Liver (tissue), 9 donors: ENCODE measurements around the gene EYA4. TPM values are rescaled to one million over a fixed set of nuclear protein-coding genes. Genes with fewer than 3 reads are reported as not detected.

ENCODE experiments used
- DNase-seq: peaks from one replicate; pipeline ENCODE4 v3.0.0-alpha.2; 2017; ENCODE audit warnings: low spot score
- H3K27ac ChIP-seq, 2 donors: one replicate each; pipeline ENCODE4 v1.7.0; 2013; ENCODE audit warnings: inconsistent platforms in 2 of 2, low read length in 2 of 2, control low read depth in 1 of 2, low read depth in 1 of 2, mild to moderate bottlenecking in 1 of 2
- H3K27me3 ChIP-seq, 4 donors: one replicate each; pipeline versions ENCODE4 v1.6.1 to v1.7.0; 2013; ENCODE audit warnings: low read length in 3 of 4, inconsistent platforms in 1 of 4, mild to moderate bottlenecking in 1 of 4, moderate library complexity in 1 of 4; ENCODE audit not compliant: control insufficient read depth in 4 of 4, insufficient read depth in 4 of 4
- H3K36me3 ChIP-seq, 4 donors: one replicate each; pipeline versions ENCODE4 v1.6.1 to v1.7.0; 2013; ENCODE audit warnings: low read length in 3 of 4, mild to moderate bottlenecking in 3 of 4, low read depth in 1 of 4, moderate library complexity in 1 of 4; ENCODE audit not compliant: control insufficient read depth in 4 of 4, insufficient read depth in 3 of 4
- H3K4me1 ChIP-seq, 4 donors: one replicate each; pipeline versions ENCODE4 v1.6.1 to v1.7.0; 2013; ENCODE audit warnings: low read length in 3 of 4, mild to moderate bottlenecking in 3 of 4, moderate library complexity in 1 of 4; ENCODE audit not compliant: control insufficient read depth in 4 of 4, insufficient read depth in 4 of 4
- H3K4me3 ChIP-seq, 3 donors: one replicate each; pipeline versions ENCODE4 v1.6.1 to v1.7.0; 2013; ENCODE audit warnings: low read length in 3 of 3, control low read depth in 1 of 3, low read depth in 1 of 3, mild to moderate bottlenecking in 1 of 3
- H3K9ac ChIP-seq, 2 donors: one replicate each; pipeline ENCODE4 v1.7.0; 2013; ENCODE audit warnings: low read length in 2 of 2, mild to moderate bottlenecking in 2 of 2, moderate library complexity in 2 of 2, control low read depth in 1 of 2, low read depth in 1 of 2
- H3K9me3 ChIP-seq, 4 donors: one replicate each; pipeline versions ENCODE4 v1.6.1 to v1.7.0; 2013; ENCODE audit warnings: low read length in 3 of 4; ENCODE audit not compliant: control insufficient read depth in 4 of 4
- EGR1 ChIP-seq, 2 donors: IDR thresholded peaks; 2 replicates each; pipeline ENCODE4 v1.6.1; 2016 to 2018; ENCODE audit warnings: antibody characterized with exemption in 2 of 2, low read depth in 2 of 2
- FOXA1 ChIP-seq: IDR thresholded peaks from 2 replicates; pipeline ENCODE4 v1.6.1; 2016; ENCODE audit warnings: antibody characterized with exemption
- FOXA2 ChIP-seq: IDR thresholded peaks from 2 replicates; pipeline ENCODE4 v1.6.1; 2016; ENCODE audit warnings: antibody characterized with exemption
- GABPA ChIP-seq, 2 donors: IDR thresholded peaks in 1 of 2; conservative IDR thresholded peaks in 1 of 2; 2 replicates each; pipeline ENCODE4 v1.6.1; 2016; ENCODE audit warnings: antibody characterized with exemption in 2 of 2, mild to moderate bottlenecking in 1 of 2, moderate library complexity in 1 of 2
- HNF4A ChIP-seq, 2 donors: conservative IDR thresholded peaks; 2 replicates each; pipeline ENCODE4 v1.6.1; 2016; ENCODE audit warnings: antibody characterized with exemption in 2 of 2, mild to moderate bottlenecking in 2 of 2
- HNF4G ChIP-seq: IDR thresholded peaks from 2 replicates; pipeline ENCODE4 v1.6.1; 2016; ENCODE audit warnings: antibody characterized with exemption
- JUND ChIP-seq, 2 donors: IDR thresholded peaks; 2 replicates each; pipeline ENCODE4 v1.6.1; 2016; ENCODE audit warnings: antibody characterized with exemption in 2 of 2
- NR2F2 ChIP-seq: IDR thresholded peaks from 2 replicates; pipeline ENCODE4 v1.6.1; 2016; ENCODE audit warnings: antibody characterized with exemption
- RAD21 ChIP-seq, 2 donors: IDR thresholded peaks; 2 replicates each; pipeline ENCODE4 v1.6.1; 2016; ENCODE audit warnings: antibody characterized with exemption in 2 of 2, mild to moderate bottlenecking in 2 of 2
- RXRA ChIP-seq, 2 donors: IDR thresholded peaks; 2 replicates each; pipeline ENCODE4 v1.6.1; 2017 to 2018; ENCODE audit warnings: antibody characterized with exemption in 2 of 2, mild to moderate bottlenecking in 1 of 2
- SP1 ChIP-seq: IDR thresholded peaks from 2 replicates; pipeline ENCODE4 v1.6.1; 2018; ENCODE audit warnings: antibody characterized with exemption, mild to moderate bottlenecking
- TAF1 ChIP-seq: conservative IDR thresholded peaks from 2 replicates; pipeline ENCODE4 v1.6.1; 2016; ENCODE audit warnings: antibody characterized with exemption, mild to moderate bottlenecking
- YY1 ChIP-seq: IDR thresholded peaks from 2 replicates; pipeline ENCODE4 v1.6.1; 2016; ENCODE audit warnings: antibody characterized with exemption, mild to moderate bottlenecking
- WGBS: extraction: QIAGEN DNeasy Blood & Tissue Kit; methylation state at CpG from one replicate; pipeline ENCODE4 v1.1.7; 2013; 5-methylcytosine and 5-hydroxymethylcytosine counted together
- polyA plus RNA-seq, 2 donors: library from polyadenylated mRNA; stranded (reverse) in 1 of 2; unstranded in 1 of 2; fragments of 200-250 nt in 1 of 2; fragments of >200 nt in 1 of 2; fragmentation: Nextera tagmentation in 1 of 2; extraction: Ambion mirVana in 1 of 2; gene quantifications; one replicate each; pipeline versions ENCODE4 v1.2.1 to v1.2.3, GENCODE V29; 2013 to 2015
- total RNA-seq, 2 donors: library from RNA; depleted of rRNA; stranded (reverse); fragments of >200 nt; gene quantifications; one replicate each; pipeline ENCODE4 v1.2.3, GENCODE V29; 2014
- TF ChIP-seq, protein P1 (sequence below): IDR thresholded peaks from 2 replicates; pipeline ENCODE4 v1.6.1; 2016; ENCODE audit warnings: antibody characterized with exemption, mild to moderate bottlenecking
- TF ChIP-seq, protein P2 (sequence below): IDR thresholded peaks from 2 replicates; pipeline ENCODE4 v1.6.1; 2016; ENCODE audit warnings: antibody characterized with exemption
- TF ChIP-seq, protein P3 (sequence below): fragments of 150-350 bp; IDR thresholded peaks from 2 replicates; pipeline ENCODE4 v1.5.1; 2017; ENCODE audit warnings: improper control_type of control experiment, low read depth, low read length; ENCODE audit not compliant: missing input control
- TF ChIP-seq, protein P4 (sequence below): IDR thresholded peaks from 2 replicates; pipeline ENCODE4 v1.6.1; 2016; ENCODE audit warnings: antibody characterized with exemption
- TF ChIP-seq, protein P5 (sequence below): IDR thresholded peaks from 2 replicates; pipeline ENCODE4 v1.6.1; 2016; ENCODE audit warnings: antibody characterized with exemption
- donor health status: healthy.
- donor health status: healthy.
- donor health status: healthy.
- donor health status: healthy.
- donor health status: healthy.

EYA4 gene
- total and polyA plus RNA-seq, 4 donors, result 0.05 to 0.50 TPM; not detected in 2

DNA sequence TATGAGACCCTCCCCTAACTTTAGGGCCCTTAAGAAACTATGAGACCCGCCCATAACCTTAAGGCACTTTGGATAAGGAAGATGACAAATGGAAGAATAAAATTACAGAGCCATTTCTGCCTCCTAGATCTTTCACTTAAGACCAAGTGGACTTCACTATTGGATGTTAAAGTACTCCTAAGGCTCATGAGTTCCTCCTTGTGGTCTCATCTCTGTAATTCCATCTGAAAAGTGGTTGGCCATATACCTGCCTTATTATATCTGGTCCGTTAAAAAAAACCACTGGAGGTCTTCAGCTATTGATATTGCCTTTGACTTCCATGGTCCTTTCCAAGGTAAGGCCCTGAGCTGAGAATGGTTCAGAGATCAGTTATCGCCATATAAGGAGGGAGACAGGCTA lies 310.3 kb downstream of the EYA4 start:
- TF ChIP-seq JUND (IDR thresholded peaks at IDR 0.05) (no peak), GABPA (IDR thresholded peaks at IDR 0.05 in 1 of 2, conservative IDR thresholded peaks at IDR 0.05 in 1 of 2) (no peak), SP1 (no peak), RAD21 (IDR thresholded peaks at IDR 0.05) (no peak), FOXA2 (no peak), EGR1 (IDR thresholded peaks at IDR 0.05; ENCODE audit: low read depth in 2 of 2) (no peak), NR2F2 (no peak), YY1 (no peak), HNF4A (conservative IDR thresholded peaks at IDR 0.05) (no peak)
- TF ChIP-seq, protein P1, sequence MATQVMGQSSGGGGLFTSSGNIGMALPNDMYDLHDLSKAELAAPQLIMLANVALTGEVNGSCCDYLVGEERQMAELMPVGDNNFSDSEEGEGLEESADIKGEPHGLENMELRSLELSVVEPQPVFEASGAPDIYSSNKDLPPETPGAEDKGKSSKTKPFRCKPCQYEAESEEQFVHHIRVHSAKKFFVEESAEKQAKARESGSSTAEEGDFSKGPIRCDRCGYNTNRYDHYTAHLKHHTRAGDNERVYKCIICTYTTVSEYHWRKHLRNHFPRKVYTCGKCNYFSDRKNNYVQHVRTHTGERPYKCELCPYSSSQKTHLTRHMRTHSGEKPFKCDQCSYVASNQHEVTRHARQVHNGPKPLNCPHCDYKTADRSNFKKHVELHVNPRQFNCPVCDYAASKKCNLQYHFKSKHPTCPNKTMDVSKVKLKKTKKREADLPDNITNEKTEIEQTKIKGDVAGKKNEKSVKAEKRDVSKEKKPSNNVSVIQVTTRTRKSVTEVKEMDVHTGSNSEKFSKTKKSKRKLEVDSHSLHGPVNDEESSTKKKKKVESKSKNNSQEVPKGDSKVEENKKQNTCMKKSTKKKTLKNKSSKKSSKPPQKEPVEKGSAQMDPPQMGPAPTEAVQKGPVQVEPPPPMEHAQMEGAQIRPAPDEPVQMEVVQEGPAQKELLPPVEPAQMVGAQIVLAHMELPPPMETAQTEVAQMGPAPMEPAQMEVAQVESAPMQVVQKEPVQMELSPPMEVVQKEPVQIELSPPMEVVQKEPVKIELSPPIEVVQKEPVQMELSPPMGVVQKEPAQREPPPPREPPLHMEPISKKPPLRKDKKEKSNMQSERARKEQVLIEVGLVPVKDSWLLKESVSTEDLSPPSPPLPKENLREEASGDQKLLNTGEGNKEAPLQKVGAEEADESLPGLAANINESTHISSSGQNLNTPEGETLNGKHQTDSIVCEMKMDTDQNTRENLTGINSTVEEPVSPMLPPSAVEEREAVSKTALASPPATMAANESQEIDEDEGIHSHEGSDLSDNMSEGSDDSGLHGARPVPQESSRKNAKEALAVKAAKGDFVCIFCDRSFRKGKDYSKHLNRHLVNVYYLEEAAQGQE, result no peak
- TF ChIP-seq, protein P2, sequence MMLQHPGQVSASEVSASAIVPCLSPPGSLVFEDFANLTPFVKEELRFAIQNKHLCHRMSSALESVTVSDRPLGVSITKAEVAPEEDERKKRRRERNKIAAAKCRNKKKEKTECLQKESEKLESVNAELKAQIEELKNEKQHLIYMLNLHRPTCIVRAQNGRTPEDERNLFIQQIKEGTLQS, result no peak
- 77% methylated on average over 3 of the region's 3 CpGs for WGBS
- DNase-seq, result no peak
- Histone ChIP-seq H3K27ac (no peak overlapping the region), H3K4me1 (no peaks in the 10 kb centered on the region), H3K27me3 (no peaks in the 10 kb centered on the region), H3K4me3 (no peak overlapping the region), H3K36me3 (no peaks in the 10 kb centered on the region), H3K9ac (no peak overlapping the region), H3K9me3 (no peaks in the 10 kb centered on the region)

DNA sequence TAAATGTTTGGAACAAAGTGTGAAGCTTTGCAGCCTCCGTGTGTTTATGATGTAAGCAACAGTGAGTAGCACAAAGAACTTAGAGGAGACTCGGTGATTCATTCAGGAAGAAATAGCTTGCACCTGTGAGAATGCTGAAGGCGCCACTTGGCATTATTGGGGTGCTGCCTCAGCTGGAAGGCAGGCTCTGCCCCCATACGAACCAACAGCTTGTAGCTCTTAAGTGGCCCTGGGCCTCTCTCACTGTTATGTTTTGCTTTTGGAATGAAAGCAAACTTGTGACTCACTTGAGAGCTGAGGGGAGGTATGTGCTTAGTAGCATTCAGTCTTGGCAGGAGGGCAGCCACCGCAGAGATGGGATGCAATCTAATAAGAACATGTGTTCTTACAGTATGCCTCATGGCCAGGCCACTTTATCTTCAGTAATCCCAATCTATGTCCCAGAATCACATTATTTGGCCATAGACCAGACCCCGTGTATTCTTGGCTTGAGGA lies 310.7 kb downstream of the EYA4 start:
- no peaks in the 10 kb centered on the region for H3K27me3 ChIP-seq
- no peak overlapping the region for H3K9ac ChIP-seq
- no peak overlapping the region for H3K27ac ChIP-seq
- H3K9me3 ChIP-seq, result no peaks in the 10 kb centered on the region
- no peak overlapping the region for H3K4me3 ChIP-seq
- WGBS, result 76% methylated on average over 6 of the region's 6 CpGs
- TF ChIP-seq YY1 (no peak), RXRA (IDR thresholded peaks at IDR 0.05) (no peak), HNF4G (no peak), NR2F2 (no peak), TAF1 (no peak), RAD21 (IDR thresholded peaks at IDR 0.05) (no peak), FOXA1 (no peak), HNF4A (conservative IDR thresholded peaks at IDR 0.05) (no peak), EGR1 (IDR thresholded peaks at IDR 0.05; ENCODE audit: low read depth in 2 of 2) (no peak), GABPA (IDR thresholded peaks at IDR 0.05 in 1 of 2, conservative IDR thresholded peaks at IDR 0.05 in 1 of 2) (no peak), JUND (IDR thresholded peaks at IDR 0.05) (no peak), FOXA2 (no peak), SP1 (no peak)
- TF ChIP-seq, protein P3, sequence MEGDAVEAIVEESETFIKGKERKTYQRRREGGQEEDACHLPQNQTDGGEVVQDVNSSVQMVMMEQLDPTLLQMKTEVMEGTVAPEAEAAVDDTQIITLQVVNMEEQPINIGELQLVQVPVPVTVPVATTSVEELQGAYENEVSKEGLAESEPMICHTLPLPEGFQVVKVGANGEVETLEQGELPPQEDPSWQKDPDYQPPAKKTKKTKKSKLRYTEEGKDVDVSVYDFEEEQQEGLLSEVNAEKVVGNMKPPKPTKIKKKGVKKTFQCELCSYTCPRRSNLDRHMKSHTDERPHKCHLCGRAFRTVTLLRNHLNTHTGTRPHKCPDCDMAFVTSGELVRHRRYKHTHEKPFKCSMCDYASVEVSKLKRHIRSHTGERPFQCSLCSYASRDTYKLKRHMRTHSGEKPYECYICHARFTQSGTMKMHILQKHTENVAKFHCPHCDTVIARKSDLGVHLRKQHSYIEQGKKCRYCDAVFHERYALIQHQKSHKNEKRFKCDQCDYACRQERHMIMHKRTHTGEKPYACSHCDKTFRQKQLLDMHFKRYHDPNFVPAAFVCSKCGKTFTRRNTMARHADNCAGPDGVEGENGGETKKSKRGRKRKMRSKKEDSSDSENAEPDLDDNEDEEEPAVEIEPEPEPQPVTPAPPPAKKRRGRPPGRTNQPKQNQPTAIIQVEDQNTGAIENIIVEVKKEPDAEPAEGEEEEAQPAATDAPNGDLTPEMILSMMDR, result no peak
- TF ChIP-seq, protein P2, result no peak
- TF ChIP-seq, protein P1, result no peak
- TF ChIP-seq, protein P4, sequence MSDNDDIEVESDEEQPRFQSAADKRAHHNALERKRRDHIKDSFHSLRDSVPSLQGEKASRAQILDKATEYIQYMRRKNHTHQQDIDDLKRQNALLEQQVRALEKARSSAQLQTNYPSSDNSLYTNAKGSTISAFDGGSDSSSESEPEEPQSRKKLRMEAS, result no peak
- TF ChIP-seq, protein P5, sequence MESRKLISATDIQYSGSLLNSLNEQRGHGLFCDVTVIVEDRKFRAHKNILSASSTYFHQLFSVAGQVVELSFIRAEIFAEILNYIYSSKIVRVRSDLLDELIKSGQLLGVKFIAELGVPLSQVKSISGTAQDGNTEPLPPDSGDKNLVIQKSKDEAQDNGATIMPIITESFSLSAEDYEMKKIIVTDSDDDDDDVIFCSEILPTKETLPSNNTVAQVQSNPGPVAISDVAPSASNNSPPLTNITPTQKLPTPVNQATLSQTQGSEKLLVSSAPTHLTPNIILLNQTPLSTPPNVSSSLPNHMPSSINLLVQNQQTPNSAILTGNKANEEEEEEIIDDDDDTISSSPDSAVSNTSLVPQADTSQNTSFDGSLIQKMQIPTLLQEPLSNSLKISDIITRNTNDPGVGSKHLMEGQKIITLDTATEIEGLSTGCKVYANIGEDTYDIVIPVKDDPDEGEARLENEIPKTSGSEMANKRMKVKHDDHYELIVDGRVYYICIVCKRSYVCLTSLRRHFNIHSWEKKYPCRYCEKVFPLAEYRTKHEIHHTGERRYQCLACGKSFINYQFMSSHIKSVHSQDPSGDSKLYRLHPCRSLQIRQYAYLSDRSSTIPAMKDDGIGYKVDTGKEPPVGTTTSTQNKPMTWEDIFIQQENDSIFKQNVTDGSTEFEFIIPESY, result no peak
- no peak for DNase-seq
- H3K4me1 ChIP-seq, result no peaks in the 10 kb centered on the region
- no peaks in the 10 kb centered on the region for H3K36me3 ChIP-seq
